Measurements from ENCODE around the gene OXLD1.

The OXLD1 gene

DNA sequence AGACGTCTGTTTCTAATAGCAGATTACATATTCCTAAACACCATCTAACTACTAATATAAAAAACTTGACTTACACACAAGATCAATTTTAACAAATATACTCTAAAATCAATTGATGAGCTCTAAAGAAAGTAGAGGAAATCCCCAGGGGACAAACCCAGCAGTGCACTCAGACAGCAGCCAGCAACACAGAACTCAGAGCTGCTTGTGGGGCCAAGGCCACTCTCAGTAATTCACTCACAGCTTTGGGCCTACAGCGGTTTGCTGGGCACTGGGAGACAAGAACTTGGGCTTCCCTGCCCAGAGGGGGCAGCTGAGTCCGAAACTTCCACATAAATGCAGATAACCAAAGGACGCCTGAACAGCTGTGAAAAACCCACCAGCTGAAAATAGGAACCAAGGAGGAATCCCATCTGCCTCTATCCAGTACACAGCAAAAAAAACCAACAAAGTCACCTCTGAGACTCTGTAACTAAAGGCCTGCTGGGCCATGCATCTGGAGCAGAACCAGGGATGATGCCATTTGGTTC is 50.9 kb downstream of the OXLD1 start:
- no peak overlapping the region for H3K4me3 ChIP-seq (ENCODE audit: low read length)
- TF ChIP-seq, protein P1, sequence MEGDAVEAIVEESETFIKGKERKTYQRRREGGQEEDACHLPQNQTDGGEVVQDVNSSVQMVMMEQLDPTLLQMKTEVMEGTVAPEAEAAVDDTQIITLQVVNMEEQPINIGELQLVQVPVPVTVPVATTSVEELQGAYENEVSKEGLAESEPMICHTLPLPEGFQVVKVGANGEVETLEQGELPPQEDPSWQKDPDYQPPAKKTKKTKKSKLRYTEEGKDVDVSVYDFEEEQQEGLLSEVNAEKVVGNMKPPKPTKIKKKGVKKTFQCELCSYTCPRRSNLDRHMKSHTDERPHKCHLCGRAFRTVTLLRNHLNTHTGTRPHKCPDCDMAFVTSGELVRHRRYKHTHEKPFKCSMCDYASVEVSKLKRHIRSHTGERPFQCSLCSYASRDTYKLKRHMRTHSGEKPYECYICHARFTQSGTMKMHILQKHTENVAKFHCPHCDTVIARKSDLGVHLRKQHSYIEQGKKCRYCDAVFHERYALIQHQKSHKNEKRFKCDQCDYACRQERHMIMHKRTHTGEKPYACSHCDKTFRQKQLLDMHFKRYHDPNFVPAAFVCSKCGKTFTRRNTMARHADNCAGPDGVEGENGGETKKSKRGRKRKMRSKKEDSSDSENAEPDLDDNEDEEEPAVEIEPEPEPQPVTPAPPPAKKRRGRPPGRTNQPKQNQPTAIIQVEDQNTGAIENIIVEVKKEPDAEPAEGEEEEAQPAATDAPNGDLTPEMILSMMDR (IDR thresholded peaks at IDR 0.05; ENCODE audit: insufficient read depth, low read depth, low read length, missing control alignments) = no peak
- DNase-seq (ENCODE audit: low read depth) = no peak
